ENCODE results near the gene VGF. TPM values are rescaled to one million over a fixed set of nuclear protein-coding genes. Genes with fewer than 3 reads are reported as not detected.
A peak's percentile ranks its signal among the peaks of the same experiment; 100 is the strongest.

The VGF gene
- total and polyA plus RNA-seq, 2 experiments from 2014 or later: 3.0 to 4.4 TPM

DNA sequence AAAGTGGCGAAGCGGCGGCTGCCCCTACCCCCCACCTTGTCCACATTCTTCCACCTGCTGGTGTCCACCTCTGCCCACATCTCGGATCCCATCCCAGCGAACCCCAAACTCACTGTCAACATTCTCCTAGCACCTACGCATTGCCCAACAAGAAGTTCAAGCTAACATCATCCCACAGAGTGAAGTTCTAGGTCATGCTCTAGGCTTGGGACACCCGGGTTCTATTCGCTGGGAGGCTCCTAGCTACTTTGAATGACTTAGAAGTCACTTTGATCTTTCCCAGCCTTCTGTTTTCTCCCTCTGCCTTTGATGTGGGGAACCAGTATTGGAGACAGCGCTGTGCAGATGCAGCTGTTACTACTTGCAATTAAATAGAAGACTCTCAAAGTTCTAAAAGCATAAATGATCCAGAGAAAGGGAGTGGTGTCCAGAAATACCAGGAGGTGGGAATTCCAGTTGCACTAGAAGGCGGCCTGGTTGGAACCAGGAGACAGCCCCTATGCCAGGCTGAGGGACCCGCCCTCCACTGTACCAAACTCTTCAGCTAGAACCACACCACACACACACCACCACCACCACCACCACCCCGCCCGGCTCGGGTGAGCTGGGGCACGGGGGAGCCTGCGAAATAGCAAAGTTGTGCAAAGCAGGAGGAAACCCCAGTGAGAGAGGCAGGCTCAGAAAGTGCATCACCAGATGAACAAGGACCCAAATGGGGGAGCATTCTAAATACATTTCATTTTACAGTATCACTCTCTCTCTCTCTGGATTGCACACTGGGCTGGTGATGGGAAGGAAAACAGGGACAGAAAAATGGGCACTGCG is 5.5 kb upstream of the VGF start:
- peaks cover 58% of the 10 kb centered on the region for H3K4me1 ChIP-seq (ENCODE audit: insufficient read depth)
- H3K27me3 ChIP-seq (ENCODE audit: insufficient read depth): peaks cover 95% of the 10 kb centered on the region
- no peak overlapping the region for H2AFZ ChIP-seq
- H3K4me1 Mint-ChIP-seq: peaks cover 61% of the 10 kb centered on the region
- no peaks in the 10 kb centered on the region for H3K79me2 ChIP-seq (replicated peaks; ENCODE audit: insufficient read depth)
- TF ChIP-seq EZH2phosphoT487 (IDR thresholded peaks at IDR 0.05; ENCODE audit: unreplicated experiment) (no peak), EZH2 (IDR thresholded peaks at IDR 0.05; ENCODE audit: low read depth, unreplicated experiment) (peak; percentile 77)
- peaks cover 20% of the 10 kb centered on the region for H3F3A ChIP-seq (replicated peaks; ENCODE audit: low read depth)
- peak overlapping the region; percentile 60 for H3K4me3 Mint-ChIP-seq
- H3K36me3 Mint-ChIP-seq (ENCODE audit: low read depth): no peaks in the 10 kb centered on the region; the same call in 2 of the 3 replicates
- H3K27ac Mint-ChIP-seq: no peak overlapping the region
- no peak for ATAC-seq
- peaks cover 96% of the 10 kb centered on the region for H3K27me3 Mint-ChIP-seq (ENCODE audit: insufficient read depth, low read depth, poor library complexity)
- H4K20me1 ChIP-seq (replicated peaks; ENCODE audit: insufficient read depth): peaks cover 3% of the 10 kb centered on the region; the same call in 1 of the 2 replicates
- no peaks in the 10 kb centered on the region for H3K36me3 ChIP-seq (ENCODE audit: insufficient read depth)
- H3K4me3 ChIP-seq: peak overlapping the region; percentile 76
- H3K9me3 Mint-ChIP-seq: peaks cover 4% of the 10 kb centered on the region; the same call in 2 of the 3 replicates
- DNase-seq (ENCODE audit: low spot score): no peak
- no peaks in the 10 kb centered on the region for H3K9me2 ChIP-seq (ENCODE audit: insufficient read depth)
- peak overlapping the region; percentile 98 for H3K4me2 ChIP-seq
- no peak overlapping the region for H3K27ac ChIP-seq (ENCODE audit: low read depth)

DNA sequence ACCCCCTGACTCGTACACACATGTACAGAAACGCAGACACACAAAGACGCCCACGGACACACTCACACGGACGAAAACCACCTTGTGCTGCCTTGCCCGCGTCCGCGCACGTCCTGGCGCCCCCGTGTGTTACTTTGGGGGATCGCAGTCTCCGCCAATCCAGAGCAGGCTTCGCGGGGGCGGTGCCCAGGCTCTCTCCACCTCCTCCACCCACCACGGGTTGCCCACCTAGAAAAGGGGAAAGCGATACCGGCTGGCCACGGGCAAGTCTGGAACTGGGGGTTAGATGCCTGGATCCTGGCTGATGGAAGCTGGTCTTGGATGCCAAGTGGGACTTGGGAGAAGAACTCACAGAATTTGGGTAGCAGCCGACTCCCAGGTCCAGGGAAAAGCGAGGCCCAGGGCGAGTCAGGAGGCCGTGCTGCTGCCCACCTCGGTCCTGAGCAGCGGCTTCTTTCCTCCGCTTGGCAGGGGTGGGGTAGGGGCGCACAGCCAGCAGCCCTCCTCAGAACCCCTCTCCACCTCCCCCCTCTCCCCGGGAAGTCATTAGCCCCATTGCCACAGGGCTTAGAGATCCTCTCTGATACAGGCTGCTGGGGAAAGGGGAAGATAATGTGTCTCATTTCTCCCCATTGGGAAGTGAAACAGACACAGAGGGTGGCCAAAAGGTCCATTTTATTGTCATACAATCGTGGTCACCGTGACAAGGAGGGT is 4.6 kb upstream of the VGF start:
- Histone ChIP-seq H4K20me1 (replicated peaks; ENCODE audit: insufficient read depth) (peaks cover 5% of the 10 kb centered on the region; the same call in 1 of the 2 replicates), H3K79me2 (replicated peaks; ENCODE audit: insufficient read depth) (no peaks in the 10 kb centered on the region), H3K36me3 (ENCODE audit: insufficient read depth) (no peaks in the 10 kb centered on the region), H3K4me1 (ENCODE audit: insufficient read depth) (peaks cover 61% of the 10 kb centered on the region), H3K27me3 (ENCODE audit: insufficient read depth) (peaks cover 94% of the 10 kb centered on the region), H3K4me2 (peak overlapping the region; percentile 98), H3F3A (replicated peaks; ENCODE audit: low read depth) (peaks cover 20% of the 10 kb centered on the region), H3K4me3 (peak overlapping the region; percentile 76), H3K9me2 (ENCODE audit: insufficient read depth) (no peaks in the 10 kb centered on the region), H2AFZ (peak overlapping the region; percentile 52; the same call in 1 of the 2 replicates), H3K27ac (ENCODE audit: low read depth) (no peak overlapping the region)
- Mint-ChIP-seq H3K27me3 (ENCODE audit: insufficient read depth, low read depth, poor library complexity) (peaks cover 96% of the 10 kb centered on the region), H3K4me1 (peaks cover 64% of the 10 kb centered on the region), H3K36me3 (ENCODE audit: low read depth) (no peaks in the 10 kb centered on the region; the same call in 2 of the 3 replicates), H3K4me3 (peak overlapping the region; percentile 60), H3K9me3 (peaks cover 4% of the 10 kb centered on the region; the same call in 2 of the 3 replicates), H3K27ac (no peak overlapping the region)
- TF ChIP-seq POLR2AphosphoS5 (IDR thresholded peaks at IDR 0.05; ENCODE audit: low read depth) (no peak), EZH2 (IDR thresholded peaks at IDR 0.05; ENCODE audit: low read depth, unreplicated experiment) (peak; percentile 63), CREB1 (CRISPR knock-in tag; IDR thresholded peaks at IDR 0.05; ENCODE audit: low read depth) (no peak), ZNF114 (CRISPR knock-in tag; IDR thresholded peaks at IDR 0.05) (no peak)
- TF ChIP-seq, protein P1, sequence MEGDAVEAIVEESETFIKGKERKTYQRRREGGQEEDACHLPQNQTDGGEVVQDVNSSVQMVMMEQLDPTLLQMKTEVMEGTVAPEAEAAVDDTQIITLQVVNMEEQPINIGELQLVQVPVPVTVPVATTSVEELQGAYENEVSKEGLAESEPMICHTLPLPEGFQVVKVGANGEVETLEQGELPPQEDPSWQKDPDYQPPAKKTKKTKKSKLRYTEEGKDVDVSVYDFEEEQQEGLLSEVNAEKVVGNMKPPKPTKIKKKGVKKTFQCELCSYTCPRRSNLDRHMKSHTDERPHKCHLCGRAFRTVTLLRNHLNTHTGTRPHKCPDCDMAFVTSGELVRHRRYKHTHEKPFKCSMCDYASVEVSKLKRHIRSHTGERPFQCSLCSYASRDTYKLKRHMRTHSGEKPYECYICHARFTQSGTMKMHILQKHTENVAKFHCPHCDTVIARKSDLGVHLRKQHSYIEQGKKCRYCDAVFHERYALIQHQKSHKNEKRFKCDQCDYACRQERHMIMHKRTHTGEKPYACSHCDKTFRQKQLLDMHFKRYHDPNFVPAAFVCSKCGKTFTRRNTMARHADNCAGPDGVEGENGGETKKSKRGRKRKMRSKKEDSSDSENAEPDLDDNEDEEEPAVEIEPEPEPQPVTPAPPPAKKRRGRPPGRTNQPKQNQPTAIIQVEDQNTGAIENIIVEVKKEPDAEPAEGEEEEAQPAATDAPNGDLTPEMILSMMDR (conservative IDR thresholded peaks at IDR 0.05; ENCODE audit: low read depth in 2 of 2): peak; percentile 89 to 91
- ATAC-seq (peak; percentile 5), DNase-seq (ENCODE audit: low spot score) (peak; percentile 83)
